ENCODE results near the gene TMED4.

DNA sequence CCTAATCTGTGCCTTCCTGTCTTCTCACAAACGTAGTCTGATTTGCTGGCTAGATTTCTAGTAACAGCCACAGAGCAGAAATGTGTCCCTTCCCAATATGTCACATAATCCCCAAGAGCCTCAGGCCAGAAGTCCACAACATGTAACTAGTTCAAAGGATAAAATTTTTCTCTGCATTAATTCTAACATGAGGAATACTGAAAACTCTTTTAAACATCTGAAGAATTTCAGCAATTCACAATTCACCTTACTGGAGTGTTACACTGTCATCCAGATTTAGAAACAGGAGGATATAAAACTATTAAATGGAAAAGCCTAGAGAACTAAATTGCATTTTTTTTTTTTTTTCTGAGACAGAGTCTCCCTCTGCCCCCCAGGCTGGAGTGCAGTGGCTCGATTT is 5.8 kb downstream of the TMED4 start:
- TF ChIP-seq, protein P1, sequence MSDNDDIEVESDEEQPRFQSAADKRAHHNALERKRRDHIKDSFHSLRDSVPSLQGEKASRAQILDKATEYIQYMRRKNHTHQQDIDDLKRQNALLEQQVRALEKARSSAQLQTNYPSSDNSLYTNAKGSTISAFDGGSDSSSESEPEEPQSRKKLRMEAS (IDR thresholded peaks at IDR 0.05; ENCODE audit: low read depth, low read length), result no peak
- no peak for TF ChIP-seq JUND (IDR thresholded peaks at IDR 0.05; ENCODE audit: low read depth, low read length)
